GM19397 (cell line): ENCODE data around the gene FBXO2.
A peak's percentile ranks its signal among the peaks of the same experiment; 100 is the strongest.

Experiments
- ATAC-seq: cut with Tn5 transposase; IDR thresholded peaks from one replicate; pipeline ENCODE4 v1.9.1; 2021; ENCODE audit warnings: mild to moderate bottlenecking, moderate library complexity; ENCODE audit not compliant: unreplicated experiment

FBXO2 gene

DNA sequence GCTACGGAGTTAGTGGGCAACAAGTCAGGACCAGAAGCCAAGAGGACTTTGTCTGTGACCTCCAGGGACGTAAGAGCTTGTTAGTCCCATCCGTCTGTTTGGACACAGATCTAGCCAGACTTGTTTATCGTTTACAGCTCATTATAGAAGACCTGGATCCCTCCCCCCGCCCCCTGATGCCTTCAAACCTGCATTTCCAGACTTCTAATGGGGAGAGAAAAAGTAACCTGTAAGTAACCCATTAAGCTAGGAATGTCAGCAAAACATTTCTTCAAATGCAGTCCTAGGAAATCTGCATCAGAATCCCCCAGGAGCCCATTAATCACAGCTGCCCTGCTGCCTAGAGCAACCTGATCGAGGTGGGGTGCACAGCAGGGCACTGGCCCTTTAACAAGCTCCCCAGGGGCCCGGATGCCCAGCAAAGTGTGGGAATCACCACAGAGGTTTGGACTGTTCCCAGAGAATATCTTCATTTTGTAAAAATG is 28.1 kb upstream of the FBXO2 start:
- ATAC-seq = no peak

DNA sequence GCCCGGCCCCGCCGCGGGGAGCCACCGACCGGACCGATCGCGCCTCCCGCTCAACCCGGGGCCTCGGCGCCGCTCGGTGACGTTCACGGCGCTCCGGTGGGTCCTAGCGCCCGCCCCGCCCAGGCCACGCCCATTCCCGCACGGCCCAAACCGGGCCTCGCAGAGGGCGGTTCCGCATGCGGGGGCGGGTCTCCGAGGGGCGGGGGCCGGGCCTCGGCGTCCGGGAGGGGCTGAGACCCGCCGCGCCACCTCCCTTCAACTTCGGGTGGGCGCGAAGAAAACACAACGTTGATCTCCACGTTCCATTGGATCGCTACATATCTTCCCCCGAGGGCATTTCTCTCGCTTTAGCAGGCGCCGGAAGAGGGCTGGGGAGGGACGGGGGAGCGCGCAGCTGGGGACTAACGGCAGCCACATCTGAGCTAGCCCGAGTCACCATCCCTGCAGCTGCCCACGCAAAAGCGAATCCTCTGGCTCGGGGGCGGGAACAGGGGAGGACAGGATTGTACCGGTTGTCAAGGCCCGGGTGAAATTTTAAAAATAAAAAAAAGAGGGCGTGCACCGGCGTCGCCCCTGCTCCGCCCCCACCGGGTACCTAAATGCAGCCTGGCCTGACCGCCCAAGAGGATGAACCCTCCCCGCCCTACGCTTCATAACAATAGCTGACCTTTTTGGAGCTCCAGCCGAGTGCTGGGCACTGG is 27.0 kb upstream of the FBXO2 start, which contains the start of gene MAD2L2:
TSS of gene MAD2L2 (minus strand) at position 78 of the 701 bp plus-strand sequence. CDS start 547 bp downstream, outside the sequence.
- ATAC-seq = peak; percentile 84

DNA sequence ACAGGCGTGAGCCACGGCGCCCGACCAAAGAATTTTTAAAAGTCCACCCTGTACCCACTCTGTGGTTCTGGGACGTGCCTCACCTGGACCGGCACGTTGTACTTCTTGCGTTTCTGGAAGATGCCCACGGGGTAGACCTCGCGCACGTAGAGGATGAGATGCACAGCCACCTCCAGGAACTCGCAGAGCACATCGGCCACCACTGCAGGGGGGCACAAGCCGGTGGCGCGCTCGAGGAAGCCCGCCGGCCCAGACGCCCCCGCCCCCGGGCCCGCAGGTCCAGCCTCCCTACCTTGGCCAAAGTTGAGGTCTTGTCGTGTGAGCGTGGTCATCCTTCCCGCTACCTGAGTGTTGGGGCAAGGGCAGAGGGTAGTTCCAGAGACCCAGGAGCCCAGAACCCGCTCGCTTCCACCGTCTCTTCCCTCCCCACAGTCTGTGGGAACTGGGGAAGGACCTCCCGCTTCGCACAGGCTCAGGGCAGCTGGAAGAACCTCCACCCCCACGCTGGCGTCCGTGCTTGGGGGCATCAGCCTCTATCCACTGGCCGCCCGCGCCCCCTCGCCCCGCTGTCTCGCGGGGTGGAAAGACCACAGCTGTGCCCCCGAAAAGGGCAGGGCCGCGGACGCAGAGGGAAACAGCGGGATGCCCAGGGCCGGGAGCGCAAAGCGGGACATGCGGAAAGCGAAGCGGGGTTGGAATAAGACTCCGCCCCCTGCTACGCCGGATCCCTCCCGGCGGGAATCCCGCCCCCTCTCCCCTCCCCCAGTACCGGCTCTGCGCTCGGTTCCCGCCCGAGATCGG is 26.2 kb upstream of the FBXO2 start:
- ATAC-seq = peak; percentile 24

DNA sequence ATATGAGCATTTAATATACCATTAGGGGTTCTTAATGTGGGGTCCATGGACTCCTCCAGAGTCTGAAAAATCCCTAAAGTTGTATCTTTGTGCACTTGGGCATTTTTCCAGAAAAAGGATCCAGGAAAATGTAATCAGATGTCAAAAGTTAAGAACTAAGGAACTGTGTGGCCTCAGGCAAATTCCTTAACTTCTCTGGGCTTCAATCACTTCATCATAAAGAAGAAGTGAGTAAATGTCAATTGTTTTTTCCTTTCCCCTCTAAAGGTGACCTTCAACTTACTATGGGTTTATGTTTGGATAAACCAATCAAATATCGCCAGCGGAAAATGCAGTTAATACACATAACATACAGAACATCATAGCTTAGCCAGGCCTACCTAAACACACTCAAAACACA is 24.2 kb upstream of the FBXO2 start:
- ATAC-seq = no peak

DNA sequence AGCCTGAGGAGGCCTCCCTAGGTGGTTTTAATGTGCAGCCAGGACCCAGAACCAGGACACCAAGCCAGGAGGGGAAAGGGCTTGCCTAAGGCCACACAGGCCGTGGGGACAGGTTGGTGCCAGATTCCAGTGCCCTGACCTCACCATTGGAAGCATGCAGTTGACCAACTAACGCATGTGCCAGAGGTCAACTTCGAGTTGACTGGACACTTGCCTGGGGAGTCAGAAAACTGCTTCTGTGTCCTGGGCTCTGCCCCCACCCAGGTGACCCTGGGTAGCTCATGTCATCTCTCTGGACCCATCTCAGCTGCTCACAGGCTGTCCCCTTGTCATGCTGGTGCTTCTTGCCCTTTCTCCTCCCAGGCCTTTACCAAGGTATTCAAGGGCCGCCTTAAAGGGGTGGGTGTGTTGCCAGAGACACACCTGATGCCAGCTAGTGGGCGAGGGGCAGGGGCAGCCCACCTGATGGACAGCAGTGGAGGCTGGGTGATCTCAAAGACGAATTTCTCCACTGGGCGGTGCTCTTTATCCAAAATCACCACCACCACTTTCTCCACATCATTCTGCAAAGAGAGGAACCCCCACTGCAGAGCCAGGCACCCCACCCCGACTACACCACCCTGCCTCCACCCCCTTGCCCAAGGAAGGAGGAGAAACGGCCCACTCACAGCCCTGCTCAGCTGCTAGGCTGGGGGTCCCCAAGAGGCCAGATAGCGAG is 22.3 kb upstream of the FBXO2 start:
- ATAC-seq = no peak

DNA sequence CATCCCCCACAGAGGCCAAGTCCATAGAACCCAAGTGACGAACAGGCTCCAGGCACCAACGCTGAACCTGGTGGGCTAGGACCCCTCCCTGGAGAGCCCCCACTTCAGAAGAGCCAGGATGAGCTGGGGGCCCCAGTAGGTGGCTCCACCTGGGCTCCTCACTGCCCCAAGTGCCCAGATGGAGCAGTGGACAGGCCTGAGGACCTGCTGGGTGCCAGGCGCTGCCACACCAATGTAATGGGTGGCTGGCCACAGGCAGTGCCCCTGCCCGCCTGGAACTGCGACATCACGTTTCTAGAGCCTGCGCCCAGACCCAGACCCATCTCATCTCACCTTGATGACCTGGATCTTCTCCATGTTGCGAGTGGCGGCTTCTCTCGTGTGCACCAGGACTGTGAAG is 21.1 kb upstream of the FBXO2 start:
- ATAC-seq = no peak

DNA sequence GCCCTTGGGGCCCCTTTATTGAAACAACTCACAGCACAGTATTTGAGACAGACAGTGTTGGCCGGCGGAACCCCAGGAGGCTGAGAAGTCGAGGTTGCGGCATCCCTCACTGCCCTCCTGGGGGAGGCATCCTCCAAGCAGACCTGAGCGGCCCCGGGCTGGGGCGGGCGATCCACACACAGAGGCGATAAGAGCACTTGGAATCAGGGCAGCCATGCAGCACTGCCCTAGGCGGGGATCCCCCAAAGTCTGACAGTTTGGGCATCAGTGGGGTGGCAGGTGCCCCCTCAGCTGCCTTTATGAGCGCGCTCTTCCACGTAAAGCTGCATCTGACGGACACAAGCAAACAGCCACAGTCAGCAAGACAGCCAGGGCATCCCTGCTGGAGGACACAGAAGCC is 20.3 kb upstream of the FBXO2 start:
- no peak for ATAC-seq

DNA sequence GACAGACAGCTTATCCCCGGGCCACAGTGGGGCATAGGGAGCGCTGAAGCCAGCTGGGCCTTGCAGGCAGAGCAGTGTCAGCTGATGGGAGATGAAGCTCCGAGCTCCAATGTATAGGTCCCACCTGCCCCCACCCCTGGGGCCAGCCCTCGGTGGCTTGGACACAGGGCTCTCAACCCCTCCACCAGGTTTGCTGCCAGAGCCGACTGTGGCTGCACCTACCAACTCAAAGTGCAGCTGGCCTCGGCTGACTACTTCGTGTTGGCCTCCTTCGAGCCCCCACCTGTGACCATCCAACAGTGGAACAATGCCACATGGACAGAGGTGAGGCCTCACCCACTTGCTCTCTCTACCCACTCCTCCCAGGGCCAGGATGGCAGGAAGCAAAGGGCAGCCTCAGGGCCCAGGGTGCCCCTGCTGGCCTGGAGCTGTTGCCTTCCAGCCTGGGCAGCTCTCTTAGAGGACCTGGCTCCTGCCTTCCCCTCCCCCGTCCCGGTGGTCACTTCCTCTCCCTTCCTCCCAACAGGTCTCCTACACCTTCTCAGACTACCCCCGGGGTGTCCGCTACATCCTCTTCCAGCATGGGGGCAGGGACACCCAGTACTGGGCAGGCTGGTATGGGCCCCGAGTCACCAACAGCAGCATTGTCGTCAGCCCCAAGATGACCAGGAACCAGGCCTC is 19.0 kb upstream of the FBXO2 start:
- ATAC-seq = no peak

DNA sequence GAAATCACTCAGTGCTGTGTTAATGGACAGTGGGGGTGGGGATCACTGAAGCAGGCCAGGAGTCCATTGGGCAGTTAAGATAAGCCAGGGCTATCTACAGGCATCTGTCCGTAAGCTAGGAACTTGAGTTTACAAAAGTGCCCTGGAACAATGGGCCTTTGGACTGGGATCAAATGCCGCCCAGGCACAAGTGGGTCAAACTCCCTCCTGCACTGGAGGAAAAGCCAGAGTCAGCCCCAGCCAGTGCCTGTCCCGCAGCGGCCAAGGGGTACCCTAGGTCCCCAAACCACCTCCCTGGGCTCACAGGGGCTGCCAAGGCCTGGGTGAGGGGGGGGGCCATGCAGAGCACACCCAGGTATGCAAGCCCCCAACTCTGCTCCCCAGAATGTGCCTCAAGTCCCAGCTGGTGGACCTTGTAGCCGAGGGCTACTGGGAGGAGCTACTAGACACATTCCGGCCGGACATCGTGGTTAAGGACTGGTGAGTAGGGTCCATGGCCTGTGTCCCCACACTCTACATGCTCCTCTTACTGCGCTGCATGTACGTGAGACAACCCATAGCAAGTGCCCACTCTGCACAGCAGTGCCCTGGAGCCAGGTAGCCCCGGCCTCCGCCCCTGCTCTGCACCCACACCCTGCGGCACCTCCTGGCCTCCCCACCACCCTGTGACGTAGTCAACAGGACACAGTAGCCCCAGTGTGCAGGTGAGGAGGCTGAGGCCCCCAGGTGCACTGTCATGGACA is 17.5 kb upstream of the FBXO2 start:
- no peak for ATAC-seq

DNA sequence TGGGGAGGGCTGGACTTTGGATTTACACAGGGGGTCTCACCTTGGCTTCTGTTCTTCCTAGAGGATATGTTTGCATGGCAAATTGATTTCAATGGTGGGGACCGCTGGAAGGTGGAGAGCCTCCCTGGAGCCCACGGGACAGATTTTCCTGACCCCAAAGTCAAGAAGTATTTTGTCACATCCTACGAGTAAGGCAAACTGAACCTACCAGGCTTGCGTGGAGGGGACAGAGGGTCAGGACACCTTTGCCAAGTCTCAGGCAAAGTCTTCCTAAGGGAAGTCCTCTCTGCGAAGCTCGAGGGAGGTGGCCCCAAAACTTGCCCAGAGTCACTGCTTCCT is 16.9 kb upstream of the FBXO2 start:
- ATAC-seq = no peak

DNA sequence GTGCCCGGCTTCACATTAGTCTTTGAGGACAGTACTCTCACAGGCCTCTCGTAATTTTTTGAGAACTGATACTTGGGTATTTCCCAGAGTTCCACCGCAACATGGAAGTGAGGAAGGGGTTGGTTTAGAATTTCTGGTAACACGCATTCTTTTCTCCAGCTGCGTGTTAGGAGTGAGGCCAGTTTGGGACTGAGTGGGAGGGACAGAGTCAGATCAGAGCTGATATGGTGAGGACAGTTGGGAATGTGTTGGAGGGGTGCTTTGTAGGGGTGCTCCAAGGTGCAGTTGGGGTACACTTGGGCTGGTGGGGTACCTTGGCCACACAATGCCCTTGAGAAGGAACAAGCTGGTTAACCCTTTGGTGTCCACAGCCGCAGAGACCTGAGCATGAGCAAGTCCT is 16.5 kb upstream of the FBXO2 start:
- no peak for ATAC-seq

DNA sequence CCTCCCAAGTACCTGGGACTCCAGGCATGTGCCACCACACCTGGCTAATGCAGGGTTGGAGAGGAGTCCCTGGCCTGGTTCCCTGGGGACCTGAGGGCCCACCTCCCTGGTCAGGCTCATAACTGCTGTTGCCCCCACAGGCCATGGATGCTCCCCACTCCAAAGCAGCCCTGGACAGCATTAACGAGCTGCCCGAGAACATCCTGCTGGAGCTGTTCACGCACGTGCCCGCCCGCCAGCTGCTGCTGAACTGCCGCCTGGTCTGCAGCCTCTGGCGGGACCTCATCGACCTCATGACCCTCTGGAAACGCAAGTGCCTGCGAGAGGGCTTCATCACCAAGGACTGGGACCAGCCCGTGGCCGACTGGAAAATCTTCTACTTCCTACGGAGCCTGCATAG is 14.3 kb upstream of the FBXO2 start:
- ATAC-seq = no peak

DNA sequence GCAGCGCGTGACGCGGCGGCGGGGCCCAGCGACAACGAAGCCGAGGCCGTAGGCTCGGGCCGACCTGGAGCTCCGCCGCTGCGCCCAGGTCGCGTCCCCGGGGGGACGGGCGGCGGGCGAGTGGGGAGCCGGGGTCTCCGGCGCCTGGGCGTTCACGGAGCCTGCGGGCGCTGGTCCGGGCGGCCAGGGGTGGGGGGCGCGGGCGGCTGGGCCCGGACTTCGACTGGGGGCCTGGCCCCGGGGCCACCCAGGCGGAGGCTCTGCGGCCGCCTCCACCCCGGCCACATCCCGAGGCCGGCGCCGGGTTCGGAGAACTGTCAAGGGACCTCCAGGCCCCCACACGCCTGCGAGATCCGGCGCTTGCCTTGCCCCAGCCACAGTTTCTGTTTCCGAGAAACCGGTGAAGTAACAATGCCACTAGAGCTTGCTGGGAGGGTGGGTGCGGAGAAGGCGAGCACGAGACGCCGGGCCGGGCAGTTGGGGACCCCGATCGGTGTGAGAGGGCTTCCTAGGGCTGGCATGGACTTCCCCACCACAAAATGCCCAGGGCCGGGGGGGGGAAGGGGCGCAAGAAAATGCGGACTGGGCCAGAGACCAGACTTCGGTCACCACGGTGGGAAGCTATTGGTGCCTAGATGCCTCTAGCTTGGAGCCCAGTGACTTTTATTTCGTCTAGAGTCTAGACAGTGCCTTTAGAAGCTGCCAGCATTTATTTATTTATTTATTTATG is 10.3 kb upstream of the FBXO2 start:
- ATAC-seq = peak; percentile 51

DNA sequence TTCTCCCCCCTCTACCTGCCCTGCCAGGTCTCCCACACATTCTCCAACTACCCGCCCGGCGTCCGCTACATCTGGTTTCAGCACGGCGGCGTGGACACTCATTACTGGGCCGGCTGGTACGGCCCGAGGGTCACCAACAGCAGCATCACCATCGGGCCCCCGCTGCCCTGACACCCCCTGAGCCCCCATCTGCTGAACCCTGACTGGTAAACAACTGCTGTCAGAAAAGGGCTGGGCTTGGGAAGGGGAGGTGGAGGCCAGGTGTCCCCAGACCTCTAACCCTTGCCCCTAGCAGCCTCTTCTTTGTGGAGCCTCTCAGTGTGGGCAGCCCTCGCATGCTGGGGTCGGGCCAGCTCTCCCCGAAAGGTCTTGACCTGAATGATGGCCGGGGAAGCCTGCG is 6.9 kb upstream of the FBXO2 start:
- ATAC-seq = no peak

DNA sequence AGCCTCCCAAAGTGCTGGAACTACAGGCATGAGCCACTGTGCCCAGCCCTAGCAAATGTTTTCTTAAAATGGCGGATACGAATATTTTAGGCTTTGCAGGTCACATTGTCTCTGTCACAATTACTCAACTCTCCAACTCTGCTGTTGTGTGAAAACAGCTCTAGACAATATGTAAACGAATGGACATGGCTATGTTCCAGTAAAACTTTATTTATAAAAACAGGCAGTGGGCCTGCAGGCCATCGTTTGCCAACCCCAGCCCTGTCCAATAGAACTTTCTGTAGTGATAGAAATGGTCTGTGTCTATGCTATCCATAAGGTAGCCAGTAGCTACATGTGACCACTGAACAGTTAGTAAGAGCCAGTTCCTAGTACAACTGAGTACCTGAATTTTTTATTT is 5.5 kb upstream of the FBXO2 start:
- no peak for ATAC-seq

DNA sequence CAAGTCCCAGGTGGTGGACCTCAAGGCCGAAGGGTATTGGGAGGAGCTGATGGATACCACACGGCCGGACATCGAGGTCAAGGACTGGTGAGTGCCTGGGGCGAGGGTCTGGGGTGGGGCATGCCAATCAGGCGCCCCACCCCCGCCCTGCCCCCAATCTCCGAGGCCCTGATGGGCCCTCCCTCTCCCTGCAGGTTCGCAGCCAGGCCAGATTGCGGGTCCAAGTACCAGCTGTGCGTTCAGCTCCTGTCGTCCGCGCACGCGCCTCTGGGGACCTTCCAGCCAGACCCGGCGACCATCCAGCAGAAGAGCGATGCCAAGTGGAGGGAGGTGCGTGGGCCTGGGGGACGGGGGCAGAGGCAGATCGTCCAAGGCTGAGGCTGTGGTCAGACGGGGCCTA is 4.3 kb upstream of the FBXO2 start:
- ATAC-seq = no peak

DNA sequence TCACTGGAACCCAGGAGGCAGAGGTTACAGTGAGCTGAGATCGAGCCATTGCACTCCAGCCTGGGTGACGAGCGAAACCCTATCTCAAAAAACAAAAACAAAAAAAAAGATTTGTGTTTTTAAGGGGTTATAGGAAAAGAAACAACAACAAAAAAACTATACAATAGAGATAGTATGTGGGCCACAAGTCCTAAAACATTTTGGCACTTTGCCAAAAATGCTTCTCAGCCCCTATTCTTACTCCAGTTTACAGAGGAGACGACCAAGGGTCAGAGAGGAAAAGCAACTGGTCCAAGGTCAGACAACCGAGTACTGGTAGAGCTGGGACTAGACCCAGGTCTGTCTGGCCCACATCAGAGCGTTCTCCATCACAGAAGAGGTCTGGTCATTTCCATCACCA is 3.4 kb upstream of the FBXO2 start:
- ATAC-seq = no peak

DNA sequence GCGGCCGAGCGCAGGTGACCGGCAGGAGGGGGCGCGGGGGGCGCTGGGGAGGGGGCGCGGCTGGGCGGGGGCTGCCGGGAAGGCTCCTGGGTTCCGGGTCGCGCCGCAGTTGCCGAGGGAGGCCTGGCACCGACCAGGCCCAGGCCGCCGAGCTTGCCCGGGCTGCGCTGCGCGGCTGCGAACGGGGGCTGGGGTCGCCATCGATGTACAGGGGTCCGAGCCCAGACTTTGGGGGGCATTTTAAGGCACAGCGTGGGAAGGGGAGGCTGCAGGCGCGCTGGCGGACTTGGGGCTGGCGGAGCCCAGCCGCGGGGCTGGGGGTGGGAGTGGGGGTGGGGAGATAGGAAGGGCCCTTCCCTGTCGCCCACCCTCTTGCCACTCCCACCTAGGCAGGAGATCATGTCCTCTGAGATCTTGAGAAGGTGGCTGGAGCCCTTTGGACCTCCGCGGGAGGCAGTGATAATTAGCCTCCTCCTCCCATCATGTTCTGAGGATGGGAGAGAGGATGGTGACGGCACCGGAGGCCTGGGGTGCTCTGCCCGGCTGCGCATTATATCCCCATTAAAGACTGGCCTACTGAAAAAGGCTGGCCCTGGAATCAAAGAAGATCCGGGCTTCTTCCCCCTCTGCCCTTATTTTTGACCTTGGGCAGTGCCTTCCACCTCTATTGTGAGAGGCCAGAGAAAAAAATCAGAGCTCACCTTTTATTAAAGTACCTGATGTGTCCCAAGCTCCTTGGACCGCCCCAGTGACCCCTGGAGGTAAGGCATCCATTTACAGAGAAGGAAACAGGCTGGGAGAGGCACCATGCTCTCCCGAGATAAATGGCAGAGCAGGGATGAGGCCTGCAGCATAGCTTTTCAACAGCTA is 945 bp upstream of the FBXO2 start:
- peak; percentile 30 for ATAC-seq

DNA sequence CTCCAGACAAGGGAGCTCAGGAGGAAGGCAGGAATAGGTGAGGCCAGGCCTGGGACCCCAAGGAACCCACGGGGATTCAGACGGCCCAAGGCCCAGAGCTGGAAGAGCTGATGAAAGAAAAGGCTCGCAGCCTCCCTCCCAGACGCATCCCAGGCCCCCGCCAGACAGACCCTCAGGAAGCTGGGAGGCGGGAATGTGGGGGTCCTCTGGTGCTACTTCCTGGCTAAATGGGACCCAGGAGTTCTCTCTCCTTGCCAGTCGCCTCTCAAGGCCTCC is 430 bp downstream of the FBXO2 start:
- no peak for ATAC-seq
